IMR-90 (cell line): ENCODE data around the gene DENND6A. TPM values are rescaled to one million over a fixed set of nuclear protein-coding genes. Genes with fewer than 3 reads are reported as not detected.
A peak's percentile ranks its signal among the peaks of the same experiment; 100 is the strongest.

Experiments
- ATAC-seq: fragments of 200-7000 bp; cut with Tn5 transposase; 2 replicates; pipeline ENCODE4 v1.9.1; 2020; ENCODE audit warnings: low read depth, mild to moderate bottlenecking, moderate library complexity
- BruUV-seq: library from RNA; stranded (reverse); fragments of 400-500 nt; replicated peaks from 2 replicates; lab custom pipeline; 2021; lab: Mats Ljungman, UMichigan
- CTCF ChIA-PET: fragments of 300-600 bp; formaldehyde crosslinking; extraction: SDS; loops from one replicate; lab custom pipeline; 2021; ENCODE audit warnings: antibody characterized with exemption; lab: Yijun Ruan, JAX
- POLR2A ChIA-PET: fragments of 300-600 bp; sonication (Branson Sonifier 250); formaldehyde crosslinking; loops from one replicate; lab custom pipeline; 2022; ENCODE audit warnings: antibody characterized with exemption; ENCODE audit not compliant: unreplicated experiment; lab: Charles Lee
- DNase-seq: peaks from one replicate; pipeline ENCODE4 v3.0.0; 2013
- H2AFZ ChIP-seq: replicated peaks from 2 replicates; pipeline ENCODE3; 2013; ENCODE audit warnings: low read length, mild to moderate bottlenecking; ENCODE audit not compliant: poor library complexity
- H2AK5ac ChIP-seq: 2 replicates; pipeline ENCODE4 v1.6.1; 2013; ENCODE audit warnings: low read depth, low read length, inconsistent platforms
- H2AK9ac ChIP-seq: replicated peaks from 2 replicates; pipeline ENCODE3; 2013; ENCODE audit warnings: mild to moderate bottlenecking, low read depth, low read length, moderate library complexity; ENCODE audit not compliant: poor library complexity
- H2BK120ac ChIP-seq: 2 replicates; pipeline ENCODE4 v1.6.1; 2013; ENCODE audit warnings: low read depth, low read length, inconsistent platforms
- H2BK15ac ChIP-seq: 3 replicates; pipeline ENCODE4 v1.6.1; 2013; ENCODE audit warnings: low read depth, low read length, inconsistent platforms
- H2BK20ac ChIP-seq: 2 replicates; pipeline ENCODE4 v1.6.1; 2013; ENCODE audit warnings: low read depth, mild to moderate bottlenecking, inconsistent platforms, low read length, moderate library complexity
- H2BK5ac ChIP-seq: 2 replicates; pipeline ENCODE4 v1.6.1; 2013; ENCODE audit warnings: mild to moderate bottlenecking, low read depth, low read length, inconsistent platforms; ENCODE audit not compliant: poor library complexity, severe bottlenecking
- H3K14ac ChIP-seq: replicated peaks from 2 replicates; pipeline ENCODE4 v1.6.1; 2013; ENCODE audit warnings: low read depth, low read length, inconsistent platforms
- H3K18ac ChIP-seq: 2 replicates; pipeline ENCODE4 v1.6.1; 2013; ENCODE audit warnings: low read depth, low read length, control low read depth
- H3K23ac ChIP-seq: 2 replicates; pipeline ENCODE4 v1.6.1; 2013; ENCODE audit warnings: low read depth, low read length, inconsistent platforms
- H3K27ac ChIP-seq: 2 replicates; pipeline ENCODE4 v1.5.1; 2013; ENCODE audit warnings: mild to moderate bottlenecking, control low read depth, low read length; ENCODE audit not compliant: insufficient read depth
- H3K27me3 ChIP-seq: 2 replicates; pipeline ENCODE4 v1.6.1; 2013; ENCODE audit warnings: low read length; ENCODE audit not compliant: control insufficient read depth, insufficient read depth
- H3K36me3 ChIP-seq: 2 replicates; pipeline ENCODE4 v1.6.1; 2013; ENCODE audit warnings: low read length, mixed read lengths; ENCODE audit not compliant: control insufficient read depth, insufficient read depth
- H3K4ac ChIP-seq: 2 replicates; pipeline ENCODE4 v1.6.1; 2013; ENCODE audit warnings: low read depth, low read length, inconsistent platforms
- H3K4me1 ChIP-seq: 2 replicates; pipeline ENCODE4 v1.6.1; 2013; ENCODE audit warnings: low read length, mixed read lengths; ENCODE audit not compliant: control insufficient read depth, insufficient read depth
- H3K4me2 ChIP-seq: 2 replicates; pipeline ENCODE4 v1.6.1; 2013; ENCODE audit warnings: low read depth, mild to moderate bottlenecking, control low read depth, low read length, moderate library complexity
- H3K4me3 ChIP-seq: 2 replicates; pipeline ENCODE4 v1.5.1; 2013; ENCODE audit warnings: low read depth, mild to moderate bottlenecking, control low read depth, low read length, moderate library complexity; ENCODE audit not compliant: insufficient read depth
- H3K56ac ChIP-seq: 2 replicates; pipeline ENCODE4 v1.6.1; 2013; ENCODE audit warnings: low read length, inconsistent platforms; ENCODE audit not compliant: insufficient read depth; ENCODE audit errors: extremely low read depth
- H3K79me1 ChIP-seq, 2 experiments: 2 replicates each; pipeline ENCODE4 v1.6.1; 2013; ENCODE audit warnings: low read length in 2 of 2, inconsistent platforms in 1 of 2, low read depth in 1 of 2
- H3K9ac ChIP-seq: 2 replicates; pipeline ENCODE4 v1.6.1; 2013; ENCODE audit warnings: low read depth, low read length, control low read depth
- H3K9me1 ChIP-seq: 2 replicates; pipeline ENCODE4 v1.6.1; 2013; ENCODE audit warnings: low read length, inconsistent platforms; ENCODE audit not compliant: insufficient read depth
- H3K9me3 ChIP-seq: 2 replicates; pipeline ENCODE4 v1.6.1; 2013; ENCODE audit warnings: low read length; ENCODE audit not compliant: control insufficient read depth, insufficient read depth
- H4K20me1 ChIP-seq: 2 replicates; pipeline ENCODE4 v1.6.1; 2013; ENCODE audit warnings: low read length, inconsistent platforms; ENCODE audit not compliant: insufficient read depth
- H4K5ac ChIP-seq: 2 replicates; pipeline ENCODE4 v1.6.1; 2013; ENCODE audit warnings: mild to moderate bottlenecking, low read depth, low read length, control low read depth
- H4K8ac ChIP-seq, 2 experiments: 2 replicates each; pipeline ENCODE4 v1.6.1; 2013; ENCODE audit warnings: low read depth in 2 of 2, low read length in 2 of 2, control low read depth in 1 of 2, inconsistent platforms in 1 of 2
- H4K91ac ChIP-seq: 2 replicates; pipeline ENCODE4 v1.6.1; 2013; ENCODE audit warnings: low read depth, low read length, inconsistent platforms; ENCODE audit not compliant: insufficient read depth
- CEBPB ChIP-seq: IDR thresholded peaks from 2 replicates; pipeline ENCODE4 v1.6.1; 2012; ENCODE audit warnings: low read depth, low read length, improper control_type of control experiment
- CHD1 ChIP-seq: IDR thresholded peaks from 2 replicates; pipeline ENCODE4 v1.6.1; 2012; ENCODE audit warnings: low read depth, low read length, improper control_type of control experiment
- dilution Hi-C: fragments of 300-500 bp; cut with HindIII; formaldehyde crosslinking; loops from one replicate; pipeline ENCODE4 v1.14.3; 2018; ENCODE audit warnings: low sequenced_read_pairs; ENCODE audit not compliant: unreplicated experiment
- in situ Hi-C: fragments of 300-500 bp; cut with MboI; formaldehyde crosslinking; loops from 3 replicates; pipeline ENCODE4 v1.14.3; 2019; ENCODE audit warnings: low sequenced_read_pairs, inconsistent platforms, mixed read lengths
- intact Hi-C: fragments of 100-400 bp; cut with micrococcal nuclease; formaldehyde crosslinking; loops from 2 replicates; pipeline ENCODE4 v1.10.0; 2022
- polyA plus RNA-seq, 3 experiments: library from polyadenylated mRNA; depleted of rRNA; stranded (reverse); fragments of >200 nt; gene quantifications; 2 replicates each; pipeline ENCODE4 v1.2.3, GENCODE V29; 2012; ENCODE audit warnings: low replicate concordance in 1 of 3
- total RNA-seq: library from RNA; depleted of rRNA; stranded (reverse); fragments of >200 nt; gene quantifications from 2 replicates; pipeline ENCODE4 v1.2.3, GENCODE V29; 2012

Gene DENND6A
- total and polyA plus RNA-seq, 2 of the 4 experiments (the other 2 are of a cell fraction) = 3.8 to 9.0 TPM

- Histone ChIP-seq H2BK120ac (no peak overlapping the region), H2BK5ac (no peak overlapping the region), H3K18ac (no peak overlapping the region), H3K27me3 (no peaks in the 10 kb centered on the region), H2AFZ (no peak overlapping the region), H4K8ac (no peak overlapping the region), H2BK15ac (no peak overlapping the region), H4K91ac (no peak overlapping the region), H3K56ac (no peak overlapping the region), H3K4me1 (no peaks in the 10 kb centered on the region), H2BK20ac (no peak overlapping the region), H3K4me2 (no peak overlapping the region), H3K9me3 (no peaks in the 10 kb centered on the region), H3K4ac (no peak overlapping the region), H2AK5ac (no peak overlapping the region), H3K4me3 (no peak overlapping the region), H3K9me1 (no peaks in the 10 kb centered on the region), H4K5ac (no peak overlapping the region), H4K20me1 (no peaks in the 10 kb centered on the region), H2AK9ac (no peak overlapping the region), H3K14ac (no peak overlapping the region), H3K27ac (no peak overlapping the region), H3K36me3 (peaks cover 10% of the 10 kb centered on the region), H3K79me1 (0 out of 4 replicates have a peak, but pooled peaks cover 0 to 2% of the 10 kb centered on the region in 2 experiments), H3K23ac (no peak overlapping the region), H3K9ac (no peak overlapping the region)
- no TSS peak for BruUV-seq
- ChIA-PET POLR2A (no interaction called here), CTCF (no interaction called here)
- peak; percentile 41 for DNase-seq
- dilution Hi-C loops = no loop called here
- TF ChIP-seq CEBPB (peak; percentile 58), CHD1 (no peak)
- intact Hi-C loops = no loop called here
- in situ Hi-C loops = no loop called here
- ATAC-seq = peak; percentile 40; the same call in 1 of the 2 replicates
Measured at GRCh38 chr3:57637391-57637790, 55.5 kb downstream of the DENND6A start.
